Peyer's patch (tissue), 4 donors: ENCODE data around the gene FASTKD3. TPM values are rescaled to one million over a fixed set of nuclear protein-coding genes. Genes with fewer than 3 reads are reported as not detected.

Experiments
- DNase-seq, 3 donors: peaks; one replicate each; pipeline ENCODE4 v3.0.0-alpha.2; 2017 to 2019
- H3K27ac ChIP-seq, 4 donors: fragments of 200-600 bp; sonication (generic); one replicate each; pipeline ENCODE4 v1.5.1; 2016 to 2019
- H3K27me3 ChIP-seq, 2 donors: fragments of 200-600 bp; sonication (generic); one replicate each; pipeline ENCODE4 v1.5.1; 2019
- H3K36me3 ChIP-seq, 3 donors: fragments of 200-600 bp; sonication (generic); one replicate each; pipeline ENCODE4 v1.5.1; 2016 to 2019
- H3K4me1 ChIP-seq, 4 donors: fragments of 200-600 bp; sonication (generic); one replicate each; pipeline ENCODE4 v1.5.1; 2016 to 2019
- H3K4me3 ChIP-seq, 4 donors: fragments of 200-600 bp; sonication (generic); 1 replicate in 3 of 4; 2 replicates in 1 of 4; pipeline ENCODE4 v1.5.1; 2016 to 2019; ENCODE audit warnings: mild to moderate bottlenecking in 1 of 4
- H3K9me3 ChIP-seq, 4 donors: fragments of 200-600 bp; sonication (generic); one replicate each; pipeline ENCODE4 v1.5.1; 2016 to 2019; ENCODE audit warnings: mild to moderate bottlenecking in 1 of 4
- CTCF ChIP-seq, 6 experiments: fragments of 450-650 bp in 4 of 6; fragments of 200-600 bp in 2 of 6; sonication (generic) in 1 of 6; IDR thresholded peaks; one replicate each; pipeline ENCODE4 v1.5.1; 2017 to 2019; ENCODE audit warnings: antibody characterized with exemption in 6 of 6, mild to moderate bottlenecking in 3 of 6, moderate library complexity in 1 of 6
- POLR2A ChIP-seq, 2 donors: fragments of 450-650 bp; IDR thresholded peaks; one replicate each; pipeline ENCODE4 v1.5.1; 2017; ENCODE audit warnings: antibody characterized with exemption in 2 of 2, mild to moderate bottlenecking in 2 of 2, moderate library complexity in 2 of 2
- total RNA-seq, 4 donors: library from RNA; depleted of rRNA; stranded (reverse); fragments of >200 nt; gene quantifications; one replicate each; pipeline ENCODE4 v1.1.0, GENCODE V29; 2016

FASTKD3 gene
- total RNA-seq, 4 donors from 2014 or later: 10.0 to 17.0 (median 14.1) TPM

- no peaks in the 10 kb centered on the region for H3K9me3 ChIP-seq
- no peaks in the 10 kb centered on the region for H3K27me3 ChIP-seq
- H3K36me3 ChIP-seq: no peaks in the 10 kb centered on the region
- DNase-seq: no peak
- no peak overlapping the region for H3K27ac ChIP-seq
- TF ChIP-seq CTCF (IDR thresholded peaks at IDR 0.05) (no peak), POLR2A (IDR thresholded peaks at IDR 0.05) (no peak)
- peaks cover 0 to 17% (median 1%) of the 10 kb centered on the region in 4 donors for H3K4me1 ChIP-seq
- no peak overlapping the region for H3K4me3 ChIP-seq
These were observed 22.5 kb downstream of the FASTKD3 start for GRCh38 chr5:7846327-7846726.

- no peak for TF ChIP-seq CTCF (IDR thresholded peaks at IDR 0.05)
- no peak for TF ChIP-seq POLR2A (IDR thresholded peaks at IDR 0.05)
- H3K4me3 ChIP-seq: no peak overlapping the region
- H3K27me3 ChIP-seq: no peaks in the 10 kb centered on the region
- H3K36me3 ChIP-seq: no peaks in the 10 kb centered on the region
- no peak overlapping the region for H3K27ac ChIP-seq
- H3K4me1 ChIP-seq: peaks cover 0 to 12% (median 1%) of the 10 kb centered on the region in 4 donors
- no peak for DNase-seq
- H3K9me3 ChIP-seq: no peaks in the 10 kb centered on the region
These were observed 23.3 kb downstream of the FASTKD3 start for GRCh38 chr5:7845557-7845956.

- H3K27ac ChIP-seq: no peak overlapping the region
- H3K36me3 ChIP-seq: no peaks in the 10 kb centered on the region
- H3K27me3 ChIP-seq: no peaks in the 10 kb centered on the region
- no peak for DNase-seq
- H3K9me3 ChIP-seq: no peaks in the 10 kb centered on the region
- H3K4me3 ChIP-seq: no peak overlapping the region
- TF ChIP-seq POLR2A (IDR thresholded peaks at IDR 0.05) (no peak), CTCF (IDR thresholded peaks at IDR 0.05) (no peak)
- peaks cover 0 to 6% (median under 1%) of the 10 kb centered on the region in 4 donors for H3K4me1 ChIP-seq
These were observed 23.9 kb downstream of the FASTKD3 start for GRCh38 chr5:7844901-7845300.

GRCh38 chr5:7842531-7842930 is 26.3 kb downstream of the FASTKD3 start:
- H3K36me3 ChIP-seq: no peaks in the 10 kb centered on the region
- TF ChIP-seq CTCF (IDR thresholded peaks at IDR 0.05): no peak
- no peak for TF ChIP-seq POLR2A (IDR thresholded peaks at IDR 0.05)
- H3K27me3 ChIP-seq: no peaks in the 10 kb centered on the region
- DNase-seq: no peak
- no peak overlapping the region for H3K27ac ChIP-seq
- no peaks in the 10 kb centered on the region for H3K4me1 ChIP-seq
- no peak overlapping the region for H3K4me3 ChIP-seq
- H3K9me3 ChIP-seq: no peaks in the 10 kb centered on the region

GRCh38 chr5:7837403-7837802 is 31.4 kb downstream of the FASTKD3 start:
- TF ChIP-seq CTCF (IDR thresholded peaks at IDR 0.05) (no peak), POLR2A (IDR thresholded peaks at IDR 0.05) (no peak)
- Histone ChIP-seq H3K9me3 (no peaks in the 10 kb centered on the region), H3K4me3 (no peak overlapping the region), H3K27me3 (no peaks in the 10 kb centered on the region), H3K36me3 (no peaks in the 10 kb centered on the region), H3K4me1 (no peaks in the 10 kb centered on the region), H3K27ac (no peak overlapping the region)
- no peak for DNase-seq

GRCh38 chr5:7834982-7835381 is 33.8 kb downstream of the FASTKD3 start:
- Histone ChIP-seq H3K9me3 (no peaks in the 10 kb centered on the region), H3K27me3 (no peaks in the 10 kb centered on the region), H3K4me1 (no peaks in the 10 kb centered on the region), H3K36me3 (no peaks in the 10 kb centered on the region), H3K4me3 (no peak overlapping the region), H3K27ac (no peak overlapping the region)
- TF ChIP-seq CTCF (IDR thresholded peaks at IDR 0.05): no peak
- no peak for TF ChIP-seq POLR2A (IDR thresholded peaks at IDR 0.05)
- DNase-seq: no peak
